Measurements from ENCODE around the gene PITX3.

Gene PITX3

DNA sequence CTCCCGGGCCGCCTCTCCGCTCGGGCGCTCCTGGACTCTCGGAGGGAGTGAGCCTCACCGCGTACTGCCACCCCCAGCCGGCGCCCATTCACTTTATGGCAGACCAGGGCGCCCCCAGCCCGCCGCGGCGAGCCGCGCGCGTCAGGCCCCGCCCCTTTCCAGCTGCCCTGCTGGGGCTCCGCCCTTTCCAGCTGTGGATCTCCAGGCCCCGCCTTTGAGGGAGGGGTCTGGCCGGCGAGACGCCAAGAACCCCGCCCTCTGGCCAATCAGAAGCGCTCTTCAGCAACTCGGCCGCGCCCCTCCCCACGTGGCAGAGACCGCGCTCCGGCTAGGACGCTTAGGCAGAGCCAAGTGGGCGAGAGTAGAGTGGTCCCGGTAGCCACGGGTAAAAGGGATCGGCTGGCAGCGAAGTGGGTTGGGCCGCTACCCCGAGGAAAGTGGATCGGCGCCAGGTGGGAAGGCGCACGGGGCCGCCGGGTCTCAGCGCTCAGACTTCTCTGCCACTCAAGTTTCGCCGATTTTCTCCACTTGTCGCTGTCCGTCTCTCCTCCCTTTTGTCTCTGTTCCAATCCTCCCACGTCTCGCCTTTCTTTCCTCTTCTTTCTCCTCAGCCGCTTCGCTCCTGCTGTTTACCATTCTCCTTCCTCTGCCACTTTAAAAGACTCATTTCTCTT is at the start of gene PITX3:
PITX3 (minus strand) TSS at position 69 of the 674 bp plus-strand sequence. CDS start 9,432 bp downstream, outside the sequence.
- DNase-seq: peak; percentile 93
- peak; percentile 75 for ATAC-seq

DNA sequence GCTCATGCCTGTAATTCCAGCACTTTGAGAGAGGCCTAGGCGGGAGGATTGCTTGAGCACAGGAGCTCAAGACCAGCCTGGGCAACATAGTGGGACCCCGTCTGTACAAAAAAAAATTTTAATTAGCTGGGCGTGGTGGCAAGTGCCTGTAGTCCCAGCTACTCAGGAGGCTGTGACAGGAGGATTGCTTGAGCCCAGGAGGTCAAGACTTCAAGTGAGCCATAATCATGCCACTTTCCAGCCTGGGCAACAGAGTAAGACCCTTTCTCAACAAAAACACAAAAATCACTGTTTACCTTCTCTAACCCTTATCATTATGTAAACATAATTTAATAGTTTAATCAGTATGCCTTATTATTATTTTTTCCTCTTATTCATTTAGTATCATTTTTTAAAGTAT is 48.5 kb upstream of the PITX3 start:
- no peak for ATAC-seq
- no peak for DNase-seq

DNA sequence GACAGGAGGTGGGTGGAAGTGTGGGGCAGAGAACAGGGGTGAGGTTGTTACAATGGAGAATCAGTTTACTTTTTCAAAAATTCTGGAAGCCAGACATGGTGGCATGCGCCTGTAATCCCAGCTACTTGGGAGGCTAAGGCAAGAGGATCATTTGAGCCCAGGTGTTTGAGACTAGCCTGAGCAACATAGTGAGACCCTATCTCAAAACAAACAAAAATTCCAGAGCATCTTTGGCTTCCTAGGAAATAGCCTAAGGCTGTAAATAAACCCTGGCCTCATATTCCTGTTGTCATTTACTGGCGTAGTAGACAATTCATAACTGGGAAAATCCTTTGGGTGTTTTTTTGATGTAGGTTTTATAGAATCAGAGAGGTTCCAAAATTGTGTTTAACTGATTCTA is 48.0 kb upstream of the PITX3 start:
- ATAC-seq (no peak), DNase-seq (no peak)

DNA sequence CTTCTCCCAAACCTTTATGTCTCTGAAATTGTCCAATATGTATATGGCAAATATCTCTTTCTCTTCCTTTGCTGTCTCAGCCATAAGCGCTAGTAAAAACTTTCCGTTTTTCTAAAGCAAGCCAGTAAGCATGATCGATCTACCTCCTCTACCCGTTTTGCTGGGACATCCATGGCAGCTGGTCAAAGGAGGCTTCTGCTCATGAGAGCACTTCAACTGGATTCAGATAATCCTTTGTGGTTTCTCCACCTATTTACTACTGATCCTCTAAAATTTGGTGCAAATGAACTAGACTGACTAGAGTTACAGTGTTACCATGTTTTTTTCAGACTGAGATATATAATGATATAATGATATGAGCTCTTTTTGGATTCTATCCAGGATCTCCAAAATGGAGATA is 46.7 kb upstream of the PITX3 start:
- DNase-seq (no peak), ATAC-seq (no peak)

DNA sequence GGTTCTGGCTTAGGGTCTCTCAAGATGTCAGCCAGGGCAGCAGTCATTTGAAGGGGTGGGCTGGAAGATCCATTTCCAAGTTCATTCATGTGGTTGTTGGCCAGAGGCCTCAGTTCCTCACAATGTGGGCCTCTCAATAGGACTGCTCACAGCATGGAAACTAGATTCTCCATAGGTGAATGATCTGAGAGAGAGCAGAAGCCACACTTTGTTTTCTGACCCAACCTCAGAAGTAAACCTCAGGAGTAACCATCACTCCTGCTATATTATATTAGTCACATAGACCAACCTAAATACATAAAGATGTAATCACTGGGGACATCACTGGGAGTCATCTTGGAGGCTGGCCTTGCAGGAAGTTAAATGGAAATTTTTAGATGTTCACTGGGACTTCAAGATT is 46.2 kb upstream of the PITX3 start:
- DNase-seq: no peak
- peak; percentile 84 for ATAC-seq

DNA sequence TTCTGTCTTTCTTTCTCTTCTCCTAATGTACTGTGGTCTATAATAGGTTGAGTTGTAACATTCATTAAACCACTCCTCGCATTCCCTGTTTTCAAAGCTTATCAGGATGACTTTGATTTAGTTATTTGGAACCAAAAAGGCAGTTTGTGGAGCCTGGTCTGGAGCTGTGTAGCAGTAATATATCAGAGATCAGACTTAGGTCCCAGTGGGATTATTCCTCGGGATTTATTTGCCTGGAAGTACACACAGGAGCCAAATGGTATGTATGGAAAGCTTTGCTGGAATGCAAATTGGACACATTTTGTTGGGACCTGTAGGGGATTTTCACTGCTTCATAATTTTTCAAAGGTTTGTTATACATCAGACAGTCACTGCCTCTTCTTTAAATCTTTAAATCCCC is 44.9 kb upstream of the PITX3 start:
- ATAC-seq (no peak), DNase-seq (no peak)

DNA sequence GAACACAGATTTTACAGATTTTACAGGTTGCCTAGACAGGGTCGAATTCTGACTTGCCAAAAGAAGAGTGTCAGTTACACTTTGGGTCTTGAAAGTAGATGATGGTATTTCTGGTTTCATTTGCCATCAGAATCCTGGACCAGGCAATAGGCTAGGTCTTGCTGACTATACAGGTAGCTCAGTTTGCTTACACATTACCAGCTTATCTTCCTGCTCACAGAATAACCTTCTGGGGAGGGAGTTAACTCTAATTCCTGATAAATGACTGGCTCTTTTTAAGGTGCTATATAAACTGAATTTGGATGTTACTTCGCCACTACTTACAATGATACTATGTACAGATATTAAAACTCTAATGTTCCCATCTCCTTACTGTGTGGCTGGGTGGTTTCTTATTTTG is 43.8 kb upstream of the PITX3 start:
- DNase-seq (no peak), ATAC-seq (no peak)

DNA sequence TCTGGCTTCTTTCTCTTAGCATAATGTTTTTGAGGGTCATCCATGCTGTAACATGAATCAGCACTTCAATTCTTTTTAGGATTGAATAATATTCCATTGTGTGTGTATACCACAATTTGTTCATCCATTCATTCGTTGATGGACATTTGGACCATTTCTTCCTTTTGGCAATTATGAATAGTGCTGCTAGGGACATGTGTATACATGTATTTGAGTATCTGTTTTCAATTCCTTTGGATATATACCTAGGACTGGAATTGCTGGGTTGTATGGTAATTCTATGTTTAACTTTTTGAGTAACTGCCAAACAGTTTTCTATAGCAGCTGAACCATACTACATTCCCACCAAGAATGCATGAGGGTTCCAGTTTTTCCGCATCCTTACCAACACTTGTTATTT is 43.2 kb upstream of the PITX3 start:
- ATAC-seq (no peak), DNase-seq (no peak)

DNA sequence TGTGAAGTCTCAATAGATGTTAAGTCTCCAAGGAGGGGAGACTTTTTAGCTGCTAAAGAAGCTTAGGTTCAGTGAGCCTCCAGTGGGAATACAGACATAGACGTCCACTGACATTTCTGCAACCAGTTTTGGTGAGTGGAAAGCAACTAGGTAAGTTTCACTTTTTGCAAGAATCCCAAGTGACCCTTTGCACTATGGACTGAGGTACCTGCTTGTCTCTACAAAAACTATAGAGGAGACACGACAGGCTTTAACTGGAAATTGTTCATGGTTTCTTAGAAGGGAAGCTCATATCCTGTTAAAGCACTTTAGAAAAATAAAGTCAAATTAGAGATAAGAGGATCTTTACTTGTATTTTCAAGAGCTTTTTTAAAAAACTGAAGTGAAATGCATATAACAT is 42.6 kb upstream of the PITX3 start:
- no peak for ATAC-seq
- no peak for DNase-seq

DNA sequence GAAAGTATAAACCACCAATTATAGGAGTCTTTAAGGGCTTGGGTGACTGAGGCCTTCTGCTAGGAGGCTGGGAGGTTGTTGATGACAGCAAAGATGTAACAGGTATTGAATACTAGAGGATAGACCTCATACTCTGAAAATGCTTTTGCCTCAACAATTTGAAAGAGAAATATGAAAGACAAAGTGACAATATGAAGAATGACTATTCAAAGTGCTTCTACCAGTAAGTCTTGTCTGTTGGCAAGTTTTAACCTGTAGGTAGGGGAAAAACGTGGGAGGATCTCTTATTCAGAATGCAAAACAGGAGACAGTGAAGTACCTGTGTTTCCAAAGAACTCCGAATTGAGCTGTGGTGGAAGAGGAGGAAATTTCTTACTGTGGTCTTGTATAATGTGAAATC is 42.2 kb upstream of the PITX3 start:
- no peak for DNase-seq

DNA sequence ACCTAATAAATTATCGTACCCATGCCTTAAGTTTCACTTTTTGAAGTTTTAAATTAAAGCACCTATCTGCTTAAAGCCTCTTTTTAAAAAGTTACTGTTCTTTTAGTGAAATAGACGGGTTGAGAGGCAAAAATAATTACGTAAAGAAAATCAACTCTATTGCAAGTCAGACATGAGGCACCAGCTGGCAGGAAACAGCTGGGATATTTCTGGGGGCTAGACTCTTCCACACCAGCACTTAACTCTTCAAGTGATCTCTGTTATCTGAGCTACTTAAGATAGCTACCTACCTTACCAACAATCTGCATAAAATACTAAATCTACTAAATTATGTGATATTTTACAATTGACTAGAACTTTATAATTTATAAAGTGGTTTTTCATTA is 39.8 kb upstream of the PITX3 start:
- no peak for ATAC-seq
- no peak for DNase-seq

More for the DNA sequence above, 42.2 kb upstream of the PITX3 start:
- no peak for ATAC-seq

DNA sequence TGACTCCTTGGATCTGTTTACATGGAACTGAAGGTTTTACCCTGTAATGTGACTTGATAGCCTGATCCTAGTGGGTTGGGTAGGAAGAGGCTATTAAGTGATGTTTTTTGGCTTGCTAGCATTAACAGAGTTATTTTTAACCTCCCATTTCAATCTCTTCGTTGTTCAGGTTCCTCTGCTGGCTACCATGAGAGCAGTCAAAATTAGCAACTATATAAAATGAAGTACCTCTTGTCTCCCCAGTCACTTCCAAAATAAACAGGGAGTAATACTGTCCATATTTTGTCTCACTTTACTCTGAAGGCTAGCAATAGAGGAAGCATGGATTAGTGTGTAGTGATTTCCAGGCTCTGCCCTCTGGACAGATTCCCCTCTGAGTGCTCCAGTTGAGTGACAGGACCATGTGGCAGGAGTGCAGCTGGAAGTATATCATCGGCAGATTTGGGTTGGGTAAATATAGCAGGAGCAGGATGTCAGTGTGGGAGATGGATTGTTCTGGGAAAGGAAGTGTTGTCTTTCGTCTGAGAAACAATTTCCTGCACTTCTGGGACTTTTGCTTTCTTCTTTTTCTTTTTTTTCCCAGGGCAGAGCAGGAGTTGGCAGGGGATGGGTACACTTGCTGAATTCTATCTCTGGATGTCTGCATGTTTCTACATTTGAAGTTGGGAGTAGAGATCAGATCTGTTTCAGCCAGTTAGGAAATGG is 39.2 kb upstream of the PITX3 start:
- ATAC-seq (no peak), DNase-seq (no peak)

DNA sequence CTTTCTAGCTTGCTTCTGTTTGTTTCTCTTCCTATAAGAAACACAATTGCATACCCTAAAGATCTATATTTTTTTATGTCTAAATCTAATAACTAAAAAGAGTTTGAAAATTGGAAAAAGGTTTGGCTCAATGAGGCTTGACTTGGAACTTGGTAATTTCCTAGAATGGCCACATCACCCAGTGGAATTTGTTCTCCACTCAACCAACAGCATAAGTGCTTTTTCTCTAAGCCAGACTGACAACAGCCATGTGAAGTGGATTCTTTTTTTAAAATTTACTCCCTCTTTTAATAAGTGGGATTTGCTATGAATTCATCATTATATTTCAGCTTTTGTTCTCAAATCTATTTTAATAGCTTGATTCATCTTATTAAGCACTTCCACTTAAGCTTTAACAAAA is 37.8 kb upstream of the PITX3 start:
- ATAC-seq (no peak), DNase-seq (no peak)

DNA sequence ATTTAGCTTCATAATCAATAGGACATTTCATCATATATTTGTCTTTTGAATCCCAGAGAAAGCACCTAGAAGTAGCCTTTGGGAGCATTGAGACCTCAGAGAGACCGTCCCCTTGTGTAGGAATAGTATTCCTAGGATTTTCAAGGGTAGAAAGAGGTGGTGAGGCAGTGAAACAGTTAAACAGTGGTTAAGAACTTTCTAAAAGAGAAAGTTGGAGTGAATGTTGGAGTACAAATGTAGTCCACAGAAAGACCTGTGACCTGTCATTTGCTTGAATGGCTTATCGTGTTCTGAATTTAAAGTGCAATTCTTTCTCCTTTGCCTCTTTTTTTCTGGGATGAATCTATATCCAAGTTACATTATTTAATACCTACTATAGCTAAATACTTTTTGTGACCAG is 34.0 kb upstream of the PITX3 start:
- no peak for DNase-seq

DNA sequence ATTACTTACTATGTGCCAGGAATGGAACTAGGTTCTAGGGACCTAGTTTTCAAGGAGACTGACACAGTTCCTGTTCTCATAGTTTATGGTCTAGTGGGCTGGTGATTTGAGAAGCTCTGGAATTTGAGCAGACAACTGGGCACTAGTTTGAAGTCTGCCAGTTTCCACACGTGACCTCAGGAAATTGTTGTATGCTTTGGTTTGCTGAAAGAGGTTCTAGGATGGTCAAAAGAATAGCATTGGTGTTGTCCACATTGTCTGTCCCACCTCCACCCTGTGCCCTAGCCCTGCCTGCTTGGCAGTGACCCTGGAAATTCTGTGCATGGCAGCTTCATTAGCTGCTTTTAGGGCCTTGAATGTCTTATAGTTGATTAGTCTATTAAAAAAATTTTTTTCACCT is 32.8 kb upstream of the PITX3 start:
- no peak for ATAC-seq
- no peak for DNase-seq

More for the DNA sequence above, 34.0 kb upstream of the PITX3 start:
- no peak for ATAC-seq

DNA sequence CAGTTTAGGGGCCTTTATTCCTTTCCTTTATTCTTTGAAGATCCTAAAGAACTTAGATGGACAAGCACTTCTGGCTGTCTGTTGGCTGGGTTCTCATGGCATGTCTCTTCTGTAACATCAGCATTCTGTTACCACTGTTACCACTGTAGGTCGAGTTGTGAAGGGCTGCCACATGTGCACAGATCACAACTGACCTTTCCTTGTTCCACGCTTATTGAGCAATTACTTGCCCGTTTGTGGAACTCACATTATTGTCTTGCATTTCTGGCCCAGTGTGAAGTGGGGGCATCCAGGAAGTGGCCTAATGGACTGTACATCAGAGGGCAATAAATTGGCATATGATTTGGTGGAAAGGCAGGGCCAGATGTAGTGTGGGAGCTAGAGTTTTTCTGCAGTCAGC is 27.7 kb upstream of the PITX3 start:
- ATAC-seq (peak; percentile 4), DNase-seq (no peak)

DNA sequence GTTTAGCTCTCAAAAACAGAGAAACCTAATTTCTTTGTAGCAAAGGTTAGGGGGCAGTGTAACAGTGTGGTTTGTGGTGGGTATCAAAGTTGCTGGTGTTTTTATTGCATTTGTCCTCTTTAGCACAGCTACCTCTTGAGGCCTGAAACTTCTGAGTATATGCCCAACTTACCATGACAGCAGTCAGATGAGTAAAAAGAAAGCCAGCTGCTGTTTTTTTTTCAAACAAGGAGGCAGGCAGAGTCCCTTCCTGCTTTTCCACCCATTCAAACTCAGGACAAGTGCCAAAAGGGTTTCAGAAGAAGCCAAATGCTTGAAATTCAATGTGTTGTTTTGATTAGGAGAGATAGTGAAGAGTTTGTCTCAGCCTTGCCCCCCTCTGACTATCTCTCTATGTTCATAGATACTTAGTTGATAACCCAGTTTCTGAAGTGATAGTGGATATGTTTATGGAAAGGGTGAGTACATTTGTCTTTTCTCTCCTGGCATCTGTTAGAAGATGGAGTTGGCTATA is 27.1 kb upstream of the PITX3 start:
- no peak for DNase-seq
- ATAC-seq: peak; percentile 50

DNA sequence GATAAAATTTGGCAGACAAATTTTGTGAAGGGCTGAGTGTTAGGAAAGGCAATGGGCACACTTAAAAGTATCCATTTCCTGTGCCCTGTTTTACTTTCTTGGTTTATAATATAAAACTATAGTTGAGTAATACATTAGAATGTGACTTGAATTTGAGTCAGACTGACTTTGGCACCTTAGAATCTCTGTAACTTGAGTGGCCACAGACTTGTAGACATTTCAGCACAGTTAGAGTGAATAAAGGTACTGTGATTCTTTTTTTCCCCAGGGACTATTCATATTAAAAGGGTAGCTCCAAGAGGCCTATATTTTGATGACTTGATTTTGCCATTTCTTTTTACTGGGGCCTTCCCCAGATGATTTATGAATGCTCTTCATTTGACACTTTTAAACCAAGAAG is 26.4 kb upstream of the PITX3 start:
- no peak for DNase-seq
- peak; percentile 95 for ATAC-seq

DNA sequence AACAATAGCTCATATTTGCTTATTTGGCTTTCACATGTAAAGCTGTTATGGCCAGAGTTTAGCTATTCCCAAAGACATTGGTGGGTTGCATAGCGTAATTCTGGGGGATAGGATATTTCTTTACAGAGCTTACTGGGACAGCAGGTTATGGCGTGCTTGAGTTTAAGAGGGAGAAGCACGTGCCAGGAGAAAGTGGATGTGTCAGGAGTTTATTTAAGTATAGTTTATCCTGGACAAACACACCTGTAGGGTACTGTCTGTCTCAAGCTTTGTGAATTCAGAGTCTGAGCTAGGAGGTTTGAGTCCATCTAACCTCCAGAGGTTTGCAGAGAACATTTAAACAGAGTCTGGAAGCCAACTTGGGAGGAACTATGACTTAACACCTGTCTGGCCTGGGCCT is 25.4 kb upstream of the PITX3 start:
- no peak for ATAC-seq
- no peak for DNase-seq

DNA sequence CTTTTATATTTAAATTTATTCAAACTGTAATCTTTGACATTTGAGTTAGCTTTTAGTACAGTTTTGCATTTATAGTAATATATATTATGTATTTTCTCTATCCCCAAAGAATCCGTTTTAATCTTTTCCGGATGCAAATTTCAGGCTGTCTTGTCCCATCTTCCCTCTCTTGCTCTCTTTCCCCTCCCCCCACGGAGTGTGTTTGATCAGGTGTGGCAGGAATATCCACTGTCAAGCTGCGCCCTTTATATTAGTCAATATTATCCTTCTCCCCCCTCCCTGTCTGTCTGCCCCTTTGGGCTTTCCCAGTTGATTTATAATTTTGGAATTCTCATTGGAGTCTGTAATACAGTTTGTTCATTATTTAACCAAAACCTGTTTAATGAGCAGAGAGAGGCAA is 23.1 kb upstream of the PITX3 start:
- ATAC-seq (no peak), DNase-seq (no peak)

DNA sequence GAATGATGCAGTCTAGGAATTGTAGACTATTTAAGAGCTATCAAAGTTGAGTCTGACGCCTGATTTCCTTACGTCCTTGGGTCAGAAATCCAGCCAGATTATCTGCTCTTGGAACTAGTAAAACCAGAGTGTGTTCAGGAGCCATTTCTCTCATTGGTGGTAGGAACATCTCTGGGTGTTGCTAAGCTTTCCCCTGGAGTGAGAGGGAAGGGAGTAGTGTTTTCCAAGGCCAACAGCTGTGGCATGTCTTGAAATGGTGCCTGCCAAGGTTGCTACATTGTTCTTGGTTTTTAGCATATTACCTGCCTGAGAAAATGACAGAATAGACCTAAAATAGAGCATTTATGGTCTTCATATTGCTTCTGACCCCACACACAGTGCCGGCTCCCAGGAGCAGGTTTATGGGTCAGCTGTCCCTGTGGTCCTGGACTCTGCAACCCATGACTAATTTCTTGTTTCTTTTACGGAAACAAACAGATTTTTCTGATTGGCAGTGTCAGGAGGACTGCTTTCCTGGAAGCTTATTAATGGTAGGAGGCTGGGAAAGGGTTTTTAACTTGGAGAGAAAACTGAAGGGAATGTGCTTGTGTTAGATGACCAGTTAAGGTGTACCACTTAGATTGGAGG is 21.5 kb upstream of the PITX3 start:
- ATAC-seq (no peak), DNase-seq (no peak)

DNA sequence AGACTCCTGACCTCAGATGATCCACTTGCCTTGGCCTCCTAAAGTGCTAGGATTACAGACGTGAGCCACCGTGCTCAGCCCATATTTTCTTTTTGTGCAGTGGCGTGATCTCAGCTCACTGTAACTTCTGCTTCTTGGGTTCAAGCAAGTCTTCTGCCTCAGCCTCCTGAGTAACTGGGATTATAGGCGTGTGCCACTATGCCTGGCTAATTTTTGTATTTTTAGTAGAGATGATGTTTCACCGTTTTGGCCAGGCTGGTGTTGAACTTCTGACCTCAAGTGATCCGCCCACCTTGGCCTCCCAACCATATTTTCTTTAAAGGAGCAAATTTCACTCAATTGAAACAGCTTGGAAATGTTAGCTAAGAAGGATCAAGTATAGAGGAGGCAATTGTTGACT is 20.5 kb upstream of the PITX3 start:
- DNase-seq (no peak), ATAC-seq (no peak)

DNA sequence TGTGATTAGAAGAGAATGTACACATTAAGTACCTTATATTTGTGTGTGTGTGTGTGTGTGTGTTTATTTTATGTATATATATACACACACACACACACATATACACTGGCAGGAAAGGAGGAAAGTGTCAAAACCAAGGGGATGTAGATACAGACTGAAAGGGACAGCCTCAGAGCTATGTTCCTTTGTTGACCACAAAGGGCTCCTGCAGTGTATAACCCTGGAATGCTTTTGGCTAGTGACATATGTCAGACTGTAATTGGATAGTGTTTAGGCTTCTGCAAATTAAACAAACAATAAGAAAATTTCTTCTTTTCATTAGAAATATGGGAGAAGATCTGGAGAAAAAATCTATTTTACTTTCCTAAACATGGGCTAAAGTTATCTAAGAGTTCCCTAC is 19.9 kb upstream of the PITX3 start:
- no peak for DNase-seq
- no peak for ATAC-seq

DNA sequence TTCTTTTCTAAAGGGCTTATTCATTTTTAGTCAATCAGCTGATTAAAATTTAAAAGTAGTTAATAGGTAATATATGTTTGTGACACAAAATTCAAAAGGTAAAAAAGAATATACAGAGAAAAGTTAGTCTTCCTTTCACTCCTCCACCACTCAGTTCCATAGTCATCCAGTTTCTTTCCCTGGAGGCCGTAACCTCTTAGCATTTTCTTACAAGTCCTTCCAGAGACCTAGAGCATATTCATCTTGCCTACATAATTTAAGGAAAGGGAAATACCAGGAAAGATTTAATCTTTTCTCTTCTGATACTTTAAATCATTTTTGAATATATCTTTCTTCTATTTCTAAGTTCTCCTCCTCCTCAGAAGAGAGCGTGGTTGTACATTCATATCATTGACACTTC is 14.1 kb upstream of the PITX3 start:
- no peak for ATAC-seq
- DNase-seq: no peak
